ENCODE data around the gene THOC7.

THOC7 gene

DNA sequence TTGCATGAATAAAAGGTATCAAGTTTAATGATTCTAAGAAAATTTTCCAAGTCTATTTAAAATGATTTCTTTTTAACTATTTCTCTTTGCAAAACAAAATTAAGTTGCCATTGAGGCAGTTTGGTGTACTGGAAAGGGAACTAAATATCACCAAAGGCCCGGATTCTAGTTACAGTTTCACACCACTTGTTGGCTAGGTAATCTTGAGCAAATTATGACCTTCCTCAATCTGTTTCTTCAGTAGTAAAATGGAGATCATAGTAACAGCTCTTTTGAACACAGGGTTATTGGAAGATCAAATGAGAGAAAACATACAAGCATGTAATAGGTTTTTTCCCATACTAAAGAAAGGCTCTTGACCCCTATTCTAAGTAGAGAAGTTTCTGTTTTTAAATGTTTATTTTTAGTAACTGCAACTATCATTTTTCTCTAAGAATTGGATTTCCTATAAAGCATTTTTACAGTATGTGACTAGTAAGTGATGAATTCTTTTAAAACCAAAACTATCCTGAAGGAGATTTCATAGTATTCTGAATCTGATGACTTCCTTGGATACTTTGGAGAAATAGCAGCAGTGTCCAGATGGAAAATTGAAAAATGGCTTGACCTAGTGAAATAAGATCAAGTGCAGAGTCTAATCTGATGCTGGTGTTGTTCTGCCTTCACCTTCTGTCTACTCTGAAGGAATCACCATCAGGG is 32.9 kb upstream of the THOC7 start:
- Histone ChIP-seq H3K4me2 (ENCODE audit: low read length) (no peak overlapping the region), H3K79me2 (ENCODE audit: low read length) (peaks cover 55% of the 10 kb centered on the region), H3K27me3 (ENCODE audit: low read depth, low read length) (no peaks in the 10 kb centered on the region)

DNA sequence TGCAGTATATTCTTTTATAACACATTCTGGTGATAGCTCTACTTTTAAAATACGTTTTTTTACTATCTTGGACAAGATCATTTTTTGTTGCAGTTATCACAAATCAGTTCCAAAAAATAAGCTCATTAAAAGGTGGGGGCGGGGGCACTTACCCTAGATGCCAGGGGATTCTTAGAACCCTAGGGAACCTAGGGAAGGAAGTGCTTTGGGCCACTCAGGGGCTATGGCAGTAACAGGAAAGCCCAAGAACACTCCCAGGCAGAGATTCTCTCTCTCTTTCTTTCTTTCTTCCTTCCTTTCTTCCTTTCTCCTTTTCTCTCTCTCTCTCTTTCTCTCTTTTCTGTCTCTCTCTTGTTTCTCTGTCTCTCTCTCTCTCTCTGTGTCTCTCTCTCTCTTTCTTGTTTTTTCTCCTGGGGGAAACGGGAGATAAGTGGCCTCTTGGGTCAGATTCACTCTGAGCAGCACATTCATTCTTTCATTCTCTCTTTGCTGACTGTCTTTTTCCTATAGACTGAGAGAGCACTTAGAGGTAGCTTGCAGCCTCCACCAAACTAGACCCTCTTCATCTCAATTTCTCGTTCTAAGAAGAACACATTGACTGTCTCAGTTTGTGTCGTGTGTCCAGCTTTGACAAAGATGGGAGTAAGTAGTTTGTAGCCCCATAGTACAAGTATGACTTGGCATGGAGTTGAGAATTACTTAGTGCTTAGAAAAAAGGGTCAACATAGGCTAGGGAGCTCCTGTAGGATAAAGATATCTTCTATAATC is 32.0 kb upstream of the THOC7 start:
- Histone ChIP-seq H3K4me3 (ENCODE audit: low read length) (no peak overlapping the region), H3K27ac (ENCODE audit: low read length) (no peak overlapping the region), H3K79me2 (ENCODE audit: low read length) (peaks cover 51% of the 10 kb centered on the region), H2AFZ (ENCODE audit: low read depth, low read length) (no peak overlapping the region), H3K36me3 (replicated peaks; ENCODE audit: low read depth, low read length) (peaks cover 22% of the 10 kb centered on the region), H3K4me1 (ENCODE audit: low read length) (peaks cover 11% of the 10 kb centered on the region), H4K20me1 (ENCODE audit: insufficient read depth, low read length) (peaks cover 50% of the 10 kb centered on the region), H3K9me3 (ENCODE audit: insufficient read depth, low read length) (no peaks in the 10 kb centered on the region), H3K27me3 (ENCODE audit: low read depth, low read length) (no peaks in the 10 kb centered on the region), H3K4me2 (ENCODE audit: low read length) (no peak overlapping the region), H3K9ac (ENCODE audit: low read length) (no peak overlapping the region)
- no peak for TF ChIP-seq EZH2phosphoT487 (IDR thresholded peaks at IDR 0.05; ENCODE audit: low read depth)
- TF ChIP-seq, protein P1, sequence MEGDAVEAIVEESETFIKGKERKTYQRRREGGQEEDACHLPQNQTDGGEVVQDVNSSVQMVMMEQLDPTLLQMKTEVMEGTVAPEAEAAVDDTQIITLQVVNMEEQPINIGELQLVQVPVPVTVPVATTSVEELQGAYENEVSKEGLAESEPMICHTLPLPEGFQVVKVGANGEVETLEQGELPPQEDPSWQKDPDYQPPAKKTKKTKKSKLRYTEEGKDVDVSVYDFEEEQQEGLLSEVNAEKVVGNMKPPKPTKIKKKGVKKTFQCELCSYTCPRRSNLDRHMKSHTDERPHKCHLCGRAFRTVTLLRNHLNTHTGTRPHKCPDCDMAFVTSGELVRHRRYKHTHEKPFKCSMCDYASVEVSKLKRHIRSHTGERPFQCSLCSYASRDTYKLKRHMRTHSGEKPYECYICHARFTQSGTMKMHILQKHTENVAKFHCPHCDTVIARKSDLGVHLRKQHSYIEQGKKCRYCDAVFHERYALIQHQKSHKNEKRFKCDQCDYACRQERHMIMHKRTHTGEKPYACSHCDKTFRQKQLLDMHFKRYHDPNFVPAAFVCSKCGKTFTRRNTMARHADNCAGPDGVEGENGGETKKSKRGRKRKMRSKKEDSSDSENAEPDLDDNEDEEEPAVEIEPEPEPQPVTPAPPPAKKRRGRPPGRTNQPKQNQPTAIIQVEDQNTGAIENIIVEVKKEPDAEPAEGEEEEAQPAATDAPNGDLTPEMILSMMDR (IDR thresholded peaks at IDR 0.05; ENCODE audit: low read depth, low read length), result no peak

More for the DNA sequence above, 32.9 kb upstream of the THOC7 start:
- no peak overlapping the region for H3K27ac ChIP-seq (ENCODE audit: low read length)
- H3K4me3 ChIP-seq (ENCODE audit: low read length), result no peak overlapping the region
- H3K9me3 ChIP-seq (ENCODE audit: insufficient read depth, low read length), result no peaks in the 10 kb centered on the region
- peaks cover 30% of the 10 kb centered on the region for H3K36me3 ChIP-seq (replicated peaks; ENCODE audit: low read depth, low read length)
- peaks cover 11% of the 10 kb centered on the region for H3K4me1 ChIP-seq (ENCODE audit: low read length)
- H2AFZ ChIP-seq (ENCODE audit: low read depth, low read length), result no peak overlapping the region
- H4K20me1 ChIP-seq (ENCODE audit: insufficient read depth, low read length), result peaks cover 52% of the 10 kb centered on the region
- no peak overlapping the region for H3K9ac ChIP-seq (ENCODE audit: low read length)
- no peak for TF ChIP-seq EZH2phosphoT487 (IDR thresholded peaks at IDR 0.05; ENCODE audit: low read depth)
- TF ChIP-seq, protein P1 (IDR thresholded peaks at IDR 0.05; ENCODE audit: low read depth, low read length), result no peak

DNA sequence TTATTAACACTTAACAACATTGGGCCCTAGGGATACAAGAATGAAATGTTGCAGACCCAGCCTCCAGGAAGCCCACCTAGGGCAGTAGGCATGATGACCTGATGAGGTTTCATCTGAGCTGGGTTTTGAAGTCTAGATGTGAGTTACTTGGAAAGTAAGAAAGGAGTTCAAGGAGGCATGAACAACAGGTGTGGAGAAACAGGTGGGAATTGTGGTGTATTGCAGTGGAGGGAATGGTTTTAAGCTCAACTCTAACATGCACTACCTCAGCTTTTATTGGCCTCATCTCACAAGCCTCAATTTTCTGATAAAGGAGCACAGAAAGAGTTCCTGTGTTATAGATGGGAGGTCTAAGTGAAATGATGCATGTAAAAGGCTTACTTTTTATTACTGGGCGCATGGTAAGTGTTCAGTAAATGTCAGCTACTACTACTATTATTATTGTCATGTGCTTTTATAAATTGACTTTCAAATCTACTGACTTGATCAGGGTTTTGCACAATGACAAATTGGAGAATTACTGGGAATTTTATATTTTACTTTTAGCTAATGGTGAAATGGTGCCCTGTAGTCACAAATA is 29.3 kb upstream of the THOC7 start:
- peaks cover 5% of the 10 kb centered on the region for H3K36me3 ChIP-seq (replicated peaks; ENCODE audit: low read depth, low read length)
- no peaks in the 10 kb centered on the region for H3K27me3 ChIP-seq (ENCODE audit: low read depth, low read length)
- no peak overlapping the region for H3K9ac ChIP-seq (ENCODE audit: low read length)
- no peak overlapping the region for H3K27ac ChIP-seq (ENCODE audit: low read length)
- no peak overlapping the region for H3K4me2 ChIP-seq (ENCODE audit: low read length)
- no peak for TF ChIP-seq EZH2phosphoT487 (IDR thresholded peaks at IDR 0.05; ENCODE audit: low read depth)
- TF ChIP-seq, protein P1 (IDR thresholded peaks at IDR 0.05; ENCODE audit: low read depth, low read length), result no peak
- no peak overlapping the region for H3K4me3 ChIP-seq (ENCODE audit: low read length)
- no peak overlapping the region for H2AFZ ChIP-seq (ENCODE audit: low read depth, low read length)
- H3K9me3 ChIP-seq (ENCODE audit: insufficient read depth, low read length), result no peaks in the 10 kb centered on the region
- H3K4me1 ChIP-seq (ENCODE audit: low read length), result peaks cover 11% of the 10 kb centered on the region
- H4K20me1 ChIP-seq (ENCODE audit: insufficient read depth, low read length), result peaks cover 62% of the 10 kb centered on the region
- peaks cover 69% of the 10 kb centered on the region for H3K79me2 ChIP-seq (ENCODE audit: low read length)

DNA sequence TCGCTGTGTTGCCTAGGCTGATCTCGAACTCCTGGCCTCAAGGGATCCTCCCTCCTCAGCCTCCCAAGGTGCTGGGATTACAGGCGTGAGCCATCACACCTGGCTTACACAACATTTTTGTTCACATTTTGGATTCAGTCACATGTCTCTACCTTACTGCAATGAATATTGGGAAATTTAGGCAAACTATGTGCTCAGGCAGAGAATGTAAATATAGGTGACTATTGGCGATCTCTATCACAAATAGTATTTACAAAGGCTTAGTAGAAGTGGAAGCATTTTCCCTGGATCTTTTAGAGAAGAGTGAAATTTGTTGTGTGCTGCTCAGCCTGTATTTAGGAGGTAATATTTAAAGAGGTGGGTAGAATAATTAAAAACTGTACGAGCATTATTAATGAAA is 27.9 kb upstream of the THOC7 start:
- Histone ChIP-seq H3K27me3 (ENCODE audit: low read depth, low read length) (no peaks in the 10 kb centered on the region), H3K9ac (ENCODE audit: low read length) (no peak overlapping the region), H3K4me1 (ENCODE audit: low read length) (peaks cover 7% of the 10 kb centered on the region), H3K9me3 (ENCODE audit: insufficient read depth, low read length) (no peaks in the 10 kb centered on the region), H3K36me3 (replicated peaks; ENCODE audit: low read depth, low read length) (peaks cover 5% of the 10 kb centered on the region), H3K4me3 (ENCODE audit: low read length) (no peak overlapping the region), H2AFZ (ENCODE audit: low read depth, low read length) (no peak overlapping the region), H4K20me1 (ENCODE audit: insufficient read depth, low read length) (peaks cover 60% of the 10 kb centered on the region), H3K79me2 (ENCODE audit: low read length) (peaks cover 68% of the 10 kb centered on the region), H3K27ac (ENCODE audit: low read length) (no peak overlapping the region), H3K4me2 (ENCODE audit: low read length) (no peak overlapping the region)
- TF ChIP-seq, protein P1 (IDR thresholded peaks at IDR 0.05; ENCODE audit: low read depth, low read length), result no peak
- no peak for TF ChIP-seq EZH2phosphoT487 (IDR thresholded peaks at IDR 0.05; ENCODE audit: low read depth)
